H9 (cell line): ENCODE results near the gene PTOV1. TPM values are rescaled to one million over a fixed set of nuclear protein-coding genes. Genes with fewer than 3 reads are reported as not detected.

Source experiments
- DNase-seq: peaks from one replicate; pipeline ENCODE4 v3.0.0-alpha.2; 2017
- H2AFZ ChIP-seq: one replicate; pipeline ENCODE4 v1.6.1; 2013; ENCODE audit warnings: mild to moderate bottlenecking, low read length, control low read depth, moderate library complexity
- H2AK5ac ChIP-seq: 2 replicates; pipeline ENCODE4 v1.6.1; 2013; ENCODE audit warnings: low read length, control low read depth, mixed read lengths; ENCODE audit not compliant: insufficient read length
- H2BK120ac ChIP-seq: one replicate; pipeline ENCODE4 v1.6.1; 2013; ENCODE audit warnings: low read depth, mild to moderate bottlenecking, low read length, control low read depth, inconsistent platforms; ENCODE audit not compliant: poor library complexity, severe bottlenecking
- H2BK12ac ChIP-seq: 2 replicates; pipeline ENCODE4 v1.6.1; 2013; ENCODE audit warnings: low read length, control low read depth, mixed read lengths, low read depth; ENCODE audit not compliant: insufficient read length
- H2BK15ac ChIP-seq: 2 replicates; pipeline ENCODE4 v1.6.1; 2013; ENCODE audit warnings: low read depth, low read length, control low read depth
- H2BK20ac ChIP-seq: one replicate; pipeline ENCODE4 v1.6.1; 2013; ENCODE audit warnings: low read depth, mild to moderate bottlenecking, low read length, control low read depth, inconsistent platforms; ENCODE audit not compliant: poor library complexity, severe bottlenecking
- H2BK5ac ChIP-seq: 2 replicates; pipeline ENCODE4 v1.6.1; 2013; ENCODE audit warnings: low read length, control low read depth, mixed read lengths; ENCODE audit not compliant: insufficient read length
- H3K14ac ChIP-seq: 2 replicates; pipeline ENCODE4 v1.6.1; 2013; ENCODE audit warnings: low read length, control low read depth; ENCODE audit not compliant: insufficient read depth
- H3K18ac ChIP-seq: 2 replicates; pipeline ENCODE4 v1.6.1; 2013; ENCODE audit warnings: low read depth, mild to moderate bottlenecking, mixed read lengths, low read length, control low read depth; ENCODE audit not compliant: insufficient read length
- H3K23ac ChIP-seq: 2 replicates; pipeline ENCODE4 v1.6.1; 2013; ENCODE audit warnings: low read length, control low read depth, mixed read lengths, low read depth; ENCODE audit not compliant: insufficient read length
- H3K23me2 ChIP-seq: 2 replicates; pipeline ENCODE4 v1.6.1; 2013; ENCODE audit warnings: low read depth, mild to moderate bottlenecking, mixed read lengths, low read length, control low read depth; ENCODE audit not compliant: insufficient read length, poor library complexity, severe bottlenecking
- H3K27ac ChIP-seq: 2 replicates; pipeline ENCODE4 v1.5.1; 2013; ENCODE audit warnings: low read length, control low read depth, mixed read lengths, low read depth; ENCODE audit not compliant: insufficient read length
- H3K27me3 ChIP-seq: 2 replicates; pipeline ENCODE4 v1.6.1; 2013; ENCODE audit warnings: low read length, control low read depth, inconsistent platforms; ENCODE audit not compliant: insufficient read depth
- H3K4ac ChIP-seq: 2 replicates; pipeline ENCODE4 v1.6.1; 2013; ENCODE audit warnings: low read depth, mild to moderate bottlenecking, control low read depth, inconsistent platforms, low read length, moderate library complexity
- H3K4me1 ChIP-seq: 2 replicates; pipeline ENCODE4 v1.6.1; 2013; ENCODE audit warnings: low read length, control low read depth, inconsistent platforms; ENCODE audit not compliant: insufficient read depth
- H3K4me2 ChIP-seq: 2 replicates; pipeline ENCODE4 v1.6.1; 2013; ENCODE audit warnings: low read length, control low read depth, mixed read lengths; ENCODE audit not compliant: insufficient read length, insufficient read depth
- H3K56ac ChIP-seq: 2 replicates; pipeline ENCODE4 v1.6.1; 2013; ENCODE audit warnings: low read depth, mild to moderate bottlenecking, mixed read lengths, low read length, control low read depth; ENCODE audit not compliant: insufficient read length
- H3K79me1 ChIP-seq: 2 replicates; pipeline ENCODE4 v1.6.1; 2013; ENCODE audit warnings: low read depth, mild to moderate bottlenecking, moderate library complexity, low read length, control low read depth, inconsistent platforms; ENCODE audit not compliant: insufficient read depth, poor library complexity, severe bottlenecking
- H3K79me2 ChIP-seq: 2 replicates; pipeline ENCODE4 v1.6.1; 2013; ENCODE audit warnings: low read length, control low read depth, inconsistent platforms; ENCODE audit not compliant: insufficient read depth
- H3K9ac ChIP-seq: 2 replicates; pipeline ENCODE4 v1.6.1; 2013; ENCODE audit warnings: low read length, control low read depth, mixed read lengths; ENCODE audit not compliant: insufficient read length; ENCODE audit errors: extremely low read depth
- H3K9me3 ChIP-seq: one replicate; pipeline ENCODE4 v1.6.1; 2013; ENCODE audit warnings: low read depth, low read length, inconsistent platforms; ENCODE audit not compliant: control insufficient read depth
- H3T11ph ChIP-seq: one replicate; pipeline ENCODE4 v1.6.1; 2013; ENCODE audit warnings: mild to moderate bottlenecking, low read length, control low read depth, inconsistent platforms
- H4K20me1 ChIP-seq: one replicate; pipeline ENCODE4 v1.6.1; 2013; ENCODE audit not compliant: control insufficient read depth, insufficient read length, insufficient read depth
- H4K5ac ChIP-seq: 2 replicates; pipeline ENCODE4 v1.6.1; 2013; ENCODE audit warnings: low read depth, mild to moderate bottlenecking, mixed read lengths, low read length, control low read depth; ENCODE audit not compliant: insufficient read length
- H4K8ac ChIP-seq: replicated peaks from 2 replicates; pipeline ENCODE4 v1.6.1; 2013; ENCODE audit warnings: low read length, control low read depth, mixed read lengths, low read depth; ENCODE audit not compliant: insufficient read length
- H4K91ac ChIP-seq: 2 replicates; pipeline ENCODE4 v1.6.1; 2013; ENCODE audit warnings: low read depth, mild to moderate bottlenecking, moderate library complexity, mixed read lengths, low read length, control low read depth; ENCODE audit not compliant: insufficient read length
- H3K27ac Mint-ChIP-seq, 3 experiments: 2 replicates in 2 of 3; 3 replicates in 1 of 3; pipeline ENCODE4 v1.8.0; 2020 to 2021; ENCODE audit warnings: mixed read lengths in 3 of 3, mild to moderate bottlenecking in 1 of 3, moderate library complexity in 1 of 3
- H3K27me3 Mint-ChIP-seq: 2 replicates; pipeline ENCODE4 v1.8.0; 2021; ENCODE audit warnings: low read depth, mild to moderate bottlenecking, moderate library complexity, mixed read lengths
- H3K36me3 Mint-ChIP-seq, 3 experiments: 2 replicates in 2 of 3; 3 replicates in 1 of 3; pipeline ENCODE4 v1.8.0; 2020 to 2021; ENCODE audit warnings: low read depth in 3 of 3, mixed read lengths in 3 of 3; ENCODE audit not compliant: insufficient read depth in 1 of 3
- H3K4me1 Mint-ChIP-seq, 2 experiments: 2 replicates each; pipeline ENCODE4 v1.8.0; 2020; ENCODE audit warnings: mixed read lengths in 2 of 2
- H3K4me3 Mint-ChIP-seq, 2 experiments: 2 replicates in 1 of 2; 3 replicates in 1 of 2; pipeline ENCODE4 v1.8.0; 2020 to 2021; ENCODE audit warnings: mild to moderate bottlenecking in 2 of 2, mixed read lengths in 2 of 2, moderate library complexity in 1 of 2
- H3K9me3 Mint-ChIP-seq, 2 experiments: 2 replicates in 1 of 2; 3 replicates in 1 of 2; pipeline ENCODE4 v1.8.0; 2020; ENCODE audit warnings: mild to moderate bottlenecking in 2 of 2, mixed read lengths in 2 of 2, moderate library complexity in 1 of 2
- WGBS: extraction: QIAGEN DNeasy Blood & Tissue Kit; methylation state at CpG from one replicate; pipeline ENCODE4 v1.1.7; 2013; ENCODE audit warnings: missing lambda C conversion rate, low lambda C conversion rate, mixed read lengths; ENCODE audit not compliant: insufficient read length; ENCODE audit errors: extremely low coverage; 5-methylcytosine and 5-hydroxymethylcytosine counted together
- total RNA-seq: library from RNA; stranded (reverse); gene quantifications from 2 replicates; pipeline ENCODE4 v1.2.1, GENCODE V29; 2021
- TF ChIP-seq, protein P1 (sequence below): fragments of 200-600 bp; sonication (generic); conservative IDR thresholded peaks from 3 replicates; pipeline ENCODE4 v1.8.0; 2021; ENCODE audit warnings: antibody characterized with exemption, mild to moderate bottlenecking

Gene PTOV1
- total RNA-seq, 1 experiment from 2014 or later = 309 TPM

DNA sequence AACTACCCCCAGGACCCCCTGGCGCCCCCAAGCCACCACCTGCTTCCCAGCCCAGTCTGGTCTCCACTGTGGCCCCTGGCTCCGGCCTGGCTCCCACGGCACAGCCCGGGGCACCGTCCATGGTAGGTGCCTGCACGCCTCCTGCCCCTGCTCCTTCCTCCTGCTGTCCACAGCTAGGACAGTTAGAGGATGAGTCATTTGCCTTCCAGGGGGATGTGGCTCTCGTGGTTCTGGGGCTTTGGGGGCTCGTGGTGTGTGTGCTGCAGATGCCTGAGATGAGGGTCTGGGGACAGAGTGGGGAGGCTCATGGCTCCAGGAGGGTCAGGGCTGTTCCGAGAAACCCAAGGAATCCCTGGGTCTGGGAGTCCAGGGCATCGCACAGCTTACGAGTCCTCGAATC is 20.2 kb upstream of the PTOV1 start:
- H3T11ph ChIP-seq = no peak overlapping the region
- H3K4ac ChIP-seq = no peak overlapping the region
- H2AK5ac ChIP-seq = no peak overlapping the region
- no peak overlapping the region for H3K9ac ChIP-seq
- no peaks in the 10 kb centered on the region for H3K9me3 Mint-ChIP-seq
- no peak overlapping the region for H2BK120ac ChIP-seq
- H3K27ac ChIP-seq = no peak overlapping the region
- H4K8ac ChIP-seq = no peak overlapping the region
- no peaks in the 10 kb centered on the region for H3K9me3 ChIP-seq
- no peak for DNase-seq
- no peaks in the 10 kb centered on the region for H3K27me3 Mint-ChIP-seq
- no peak overlapping the region for H2BK15ac ChIP-seq
- TF ChIP-seq, protein P1, sequence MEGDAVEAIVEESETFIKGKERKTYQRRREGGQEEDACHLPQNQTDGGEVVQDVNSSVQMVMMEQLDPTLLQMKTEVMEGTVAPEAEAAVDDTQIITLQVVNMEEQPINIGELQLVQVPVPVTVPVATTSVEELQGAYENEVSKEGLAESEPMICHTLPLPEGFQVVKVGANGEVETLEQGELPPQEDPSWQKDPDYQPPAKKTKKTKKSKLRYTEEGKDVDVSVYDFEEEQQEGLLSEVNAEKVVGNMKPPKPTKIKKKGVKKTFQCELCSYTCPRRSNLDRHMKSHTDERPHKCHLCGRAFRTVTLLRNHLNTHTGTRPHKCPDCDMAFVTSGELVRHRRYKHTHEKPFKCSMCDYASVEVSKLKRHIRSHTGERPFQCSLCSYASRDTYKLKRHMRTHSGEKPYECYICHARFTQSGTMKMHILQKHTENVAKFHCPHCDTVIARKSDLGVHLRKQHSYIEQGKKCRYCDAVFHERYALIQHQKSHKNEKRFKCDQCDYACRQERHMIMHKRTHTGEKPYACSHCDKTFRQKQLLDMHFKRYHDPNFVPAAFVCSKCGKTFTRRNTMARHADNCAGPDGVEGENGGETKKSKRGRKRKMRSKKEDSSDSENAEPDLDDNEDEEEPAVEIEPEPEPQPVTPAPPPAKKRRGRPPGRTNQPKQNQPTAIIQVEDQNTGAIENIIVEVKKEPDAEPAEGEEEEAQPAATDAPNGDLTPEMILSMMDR = no peak
- H4K5ac ChIP-seq = no peak overlapping the region
- H3K79me1 ChIP-seq = no peaks in the 10 kb centered on the region
- no CpG with 5 or more reads among the region's 12 CpGs for WGBS
- H3K56ac ChIP-seq = no peak overlapping the region
- peaks cover 22 to 50% (median 49%) of the 10 kb centered on the region in 3 experiments; a peak in 6 of 7 replicates for H3K36me3 Mint-ChIP-seq
- no peaks in the 10 kb centered on the region for H3K79me2 ChIP-seq
- no peak overlapping the region for H3K14ac ChIP-seq
- no peak overlapping the region for H3K23ac ChIP-seq
- no peak overlapping the region for H3K4me3 Mint-ChIP-seq
- no peaks in the 10 kb centered on the region for H3K4me1 ChIP-seq
- no peak overlapping the region for H3K18ac ChIP-seq
- H3K4me1 Mint-ChIP-seq = no peaks in the 10 kb centered on the region
- H2AFZ ChIP-seq = no peak overlapping the region
- no peak overlapping the region for H3K27ac Mint-ChIP-seq
- no peak overlapping the region for H2BK20ac ChIP-seq
- no peak overlapping the region for H2BK5ac ChIP-seq
- H4K91ac ChIP-seq = no peak overlapping the region
- no peak overlapping the region for H2BK12ac ChIP-seq
- no peaks in the 10 kb centered on the region for H3K23me2 ChIP-seq
- H3K27me3 ChIP-seq = no peaks in the 10 kb centered on the region
- no peaks in the 10 kb centered on the region for H4K20me1 ChIP-seq
- no peak overlapping the region for H3K4me2 ChIP-seq
